HG03103 (cell line): ENCODE data around the gene EIF5A2.
"Not testable (repeated sequence)": the region's sequence is repeated elsewhere in the genome, so short reads cannot be mapped to it uniquely, and the experiment has no call there.

Experiments used
- ATAC-seq: cut with Tn5 transposase; IDR thresholded peaks from one replicate; pipeline ENCODE4 v1.9.1; 2021; ENCODE audit warnings: low read depth; ENCODE audit not compliant: unreplicated experiment

The EIF5A2 gene

GRCh38 chr3:170897199-170897598, 11.2 kb downstream of the EIF5A2 start:
- ATAC-seq, result not testable (repeated sequence)

GRCh38 chr3:170896781-170897180, 11.7 kb downstream of the EIF5A2 start:
- ATAC-seq, result no peak

- ATAC-seq, result not testable (repeated sequence)
Observed at GRCh38 chr3:170896333-170896732, 12.1 kb downstream of the EIF5A2 start.

GRCh38 chr3:170893895-170894294, 14.5 kb downstream of the EIF5A2 start:
- no peak for ATAC-seq

GRCh38 chr3:170889630-170890029, 18.8 kb downstream of the EIF5A2 start:
- no peak for ATAC-seq

- no peak for ATAC-seq
Observed at GRCh38 chr3:170889132-170889531, 19.3 kb downstream of the EIF5A2 start.

- not testable (repeated sequence) for ATAC-seq
Observed at GRCh38 chr3:170884109-170884930, 24.1 kb downstream of the EIF5A2 start.

- not testable (repeated sequence) for ATAC-seq
Observed at GRCh38 chr3:170878688-170879087, 29.7 kb downstream of the EIF5A2 start.

- ATAC-seq, result not testable (repeated sequence)
Observed at GRCh38 chr3:170877311-170877710, 31.1 kb downstream of the EIF5A2 start.

GRCh38 chr3:170876537-170876936, 31.9 kb downstream of the EIF5A2 start:
- ATAC-seq, result no peak

GRCh38 chr3:170869645-170870593, 38.5 kb downstream of the EIF5A2 start, which contains the start of gene RPL22L1:
TSS of gene RPL22L1 (minus strand) at chr3:170870195. CDS start at chr3:170870167, 28 bp downstream.
- peak; percentile 92 for ATAC-seq

GRCh38 chr3:170869239-170869590, 39.2 kb downstream of the EIF5A2 start:
- no peak for ATAC-seq

GRCh38 chr3:170868577-170869238, 39.7 kb downstream of the EIF5A2 start:
- ATAC-seq, result no peak

GRCh38 chr3:170867143-170867937, 41.1 kb downstream of the EIF5A2 start:
- peak; percentile 24 for ATAC-seq

GRCh38 chr3:170866499-170866898, 41.9 kb downstream of the EIF5A2 start:
- no peak for ATAC-seq

- no peak for ATAC-seq
Observed at GRCh38 chr3:170865209-170866094, 43.0 kb downstream of the EIF5A2 start.

GRCh38 chr3:170864525-170865208, 43.8 kb downstream of the EIF5A2 start:
- no peak for ATAC-seq

GRCh38 chr3:170863816-170864215, 44.6 kb downstream of the EIF5A2 start:
- ATAC-seq, result no peak
